SK-N-SH (cell line): ENCODE measurements around the gene MBD3L2. TPM values are rescaled to one million over a fixed set of nuclear protein-coding genes. Genes with fewer than 3 reads are reported as not detected.
"Not testable (repeated sequence)": the region's sequence is repeated elsewhere in the genome, so short reads cannot be mapped to it uniquely, and the experiment has no call there.

ENCODE experiments used
- CTCF ChIA-PET: fragments of 300-600, 350-600 bp; formaldehyde crosslinking; extraction: SDS; loops from one replicate; lab custom pipeline; 2021; lab: Yijun Ruan, JAX
- POLR2A ChIA-PET: fragments of 350-600 bp; sonication (Branson Sonifier 250); formaldehyde crosslinking; extraction: SDS; loops from one replicate; lab custom pipeline; 2020; ENCODE audit warnings: antibody characterized with exemption, inconsistent platforms; lab: Yijun Ruan, JAX
- DNase-seq: peaks from one replicate; pipeline ENCODE4 v3.0.0; 2012
- H2AFZ ChIP-seq: fragments of 200-600 bp; sonication (generic); 2 replicates; pipeline ENCODE4 v1.8.1; 2016; ENCODE audit warnings: antibody characterized with exemption, mild to moderate bottlenecking, low read depth
- H3F3A ChIP-seq: fragments of 200-600 bp; sonication (generic); replicated peaks from 2 replicates; pipeline ENCODE3; 2016; ENCODE audit warnings: antibody characterized with exemption, mild to moderate bottlenecking; ENCODE audit not compliant: insufficient read depth
- H3K27ac ChIP-seq, 2 experiments: fragments of 200-500 bp in 1 of 2; fragments of 200-600 bp in 1 of 2; sonication (Bioruptor generic) in 1 of 2; sonication (generic), shearing (Covaris generic) in 1 of 2; 2 replicates each; pipeline versions ENCODE4 v1.5.1 to v1.6.1; 2014 to 2016; ENCODE audit warnings: low read depth in 2 of 2, inconsistent platforms in 1 of 2, low read length in 1 of 2, mild to moderate bottlenecking in 1 of 2, mixed read lengths in 1 of 2
- H3K27me3 ChIP-seq: fragments of 200-600 bp; sonication (generic), shearing (Covaris generic); 2 replicates; pipeline ENCODE4 v1.6.1; 2016; ENCODE audit warnings: mixed run types; ENCODE audit not compliant: insufficient read depth
- H3K36me3 ChIP-seq, 2 experiments: fragments of 200-500 bp in 1 of 2; fragments of 200-600 bp in 1 of 2; sonication (Bioruptor generic) in 1 of 2; sonication (generic) in 1 of 2; replicated peaks in 1 of 2; 2 replicates each; pipeline versions ENCODE3 to v1.5.1; 2014 to 2016; ENCODE audit warnings: low read length in 1 of 2, mild to moderate bottlenecking in 1 of 2; ENCODE audit not compliant: insufficient read depth in 2 of 2, control insufficient read depth in 1 of 2
- H3K4me1 ChIP-seq, 2 experiments: fragments of 200-500 bp in 1 of 2; fragments of 200-600 bp in 1 of 2; sonication (Bioruptor generic) in 1 of 2; sonication (generic), shearing (Covaris generic) in 1 of 2; 2 replicates each; pipeline versions ENCODE4 v1.5.1 to v1.6.1; 2014 to 2016; ENCODE audit warnings: low read depth in 1 of 2, low read length in 1 of 2, mixed run types in 1 of 2; ENCODE audit not compliant: insufficient read depth in 2 of 2, control insufficient read depth in 1 of 2
- H3K4me2 ChIP-seq: fragments of 200-600 bp; sonication (generic), shearing (Covaris generic); 2 replicates; pipeline ENCODE4 v1.6.1; 2017; ENCODE audit warnings: mixed run types
- H3K4me3 ChIP-seq, 2 experiments: fragments of 200-500 bp in 1 of 2; fragments of 200-600 bp in 1 of 2; sonication (Bioruptor generic) in 1 of 2; sonication (generic), shearing (Covaris generic) in 1 of 2; 2 replicates each; pipeline versions ENCODE4 v1.5.1 to v1.8.1; 2014 to 2016; ENCODE audit warnings: low read depth in 2 of 2, inconsistent platforms in 1 of 2, low read length in 1 of 2, mild to moderate bottlenecking in 1 of 2, mixed read lengths in 1 of 2, moderate library complexity in 1 of 2
- H3K79me2 ChIP-seq: fragments of 200-600 bp; sonication (generic); 2 replicates; pipeline ENCODE4 v1.8.1; 2017; ENCODE audit warnings: mild to moderate bottlenecking; ENCODE audit not compliant: insufficient read depth
- H3K9ac ChIP-seq: fragments of 200-600 bp; sonication (generic); 2 replicates; pipeline ENCODE4 v1.6.1; 2017; ENCODE audit warnings: mixed run types
- H3K9me2 ChIP-seq: fragments of 200-600 bp; sonication (generic); 2 replicates; pipeline ENCODE4 v1.6.1; 2017; ENCODE audit warnings: mixed run types
- H3K9me3 ChIP-seq: fragments of 200-600 bp; sonication (generic); 2 replicates; pipeline ENCODE4 v1.6.1; 2017; ENCODE audit warnings: mixed run types, mild to moderate bottlenecking, moderate library complexity
- H4K20me1 ChIP-seq: fragments of 200-600 bp; sonication (generic); 2 replicates; pipeline ENCODE4 v1.6.1; 2017; ENCODE audit warnings: mild to moderate bottlenecking, mixed run types; ENCODE audit not compliant: insufficient read depth
- CTCF ChIP-seq: fragments of 200-600 bp; sonication (generic); IDR thresholded peaks from 2 replicates; pipeline ENCODE4 v1.6.1; 2017; ENCODE audit warnings: antibody characterized with exemption, mild to moderate bottlenecking, moderate library complexity
- EZH2phosphoT487 ChIP-seq: fragments of 200-600 bp; sonication (generic); IDR thresholded peaks from 2 replicates; pipeline ENCODE4 v1.6.1; 2017; ENCODE audit warnings: low read depth, mixed run types, mild to moderate bottlenecking, antibody characterized with exemption, moderate library complexity, borderline replicate concordance
- FOSL2 ChIP-seq: IDR thresholded peaks from 2 replicates; pipeline ENCODE4 v1.4.0; 2012; ENCODE audit warnings: low read depth, mild to moderate bottlenecking, moderate library complexity, borderline replicate concordance
- FOXM1 ChIP-seq: IDR thresholded peaks from 2 replicates; pipeline ENCODE4 v1.4.0; 2012; ENCODE audit warnings: low read depth, mild to moderate bottlenecking
- MAX ChIP-seq: IDR thresholded peaks from 2 replicates; pipeline ENCODE4 v1.4.0; 2012; ENCODE audit warnings: low read depth
- MXI1 ChIP-seq: IDR thresholded peaks from 2 replicates; pipeline ENCODE4 v1.6.1; 2012; ENCODE audit warnings: mild to moderate bottlenecking, low read depth, low read length, improper control_type of control experiment
- NRF1 ChIP-seq: IDR thresholded peaks from 2 replicates; pipeline ENCODE4 v1.6.1; 2012; ENCODE audit warnings: low read depth, mild to moderate bottlenecking, low read length
- PBX3 ChIP-seq: IDR thresholded peaks from 2 replicates; pipeline ENCODE4; 2012
- RAD21 ChIP-seq: IDR thresholded peaks from 2 replicates; pipeline ENCODE4 v1.6.1; 2012; ENCODE audit warnings: mild to moderate bottlenecking, low read length
- REST ChIP-seq: IDR thresholded peaks from 2 replicates; pipeline ENCODE4 v1.6.1; 2012; ENCODE audit warnings: mild to moderate bottlenecking, low read depth, low read length, moderate library complexity
- RXRA ChIP-seq: IDR thresholded peaks from 2 replicates; pipeline ENCODE4 v1.4.0; 2012; ENCODE audit warnings: low read depth, mild to moderate bottlenecking, borderline replicate concordance
- SIN3A ChIP-seq: IDR thresholded peaks from 2 replicates; pipeline ENCODE4 v1.6.1; 2012; ENCODE audit warnings: low read depth, mild to moderate bottlenecking, low read length, moderate library complexity, borderline replicate concordance
- SMC3 ChIP-seq: IDR thresholded peaks from 2 replicates; pipeline ENCODE4 v1.6.1; 2012; ENCODE audit warnings: low read depth, low read length, improper control_type of control experiment
- TCF12 ChIP-seq: IDR thresholded peaks from 2 replicates; pipeline ENCODE4 v1.4.0; 2012
- YY1 ChIP-seq: IDR thresholded peaks from 2 replicates; pipeline ENCODE4 v1.4.0; 2012; ENCODE audit warnings: low read depth, mild to moderate bottlenecking
- WGBS: methylation state at CpG from one replicate; pipeline ENCODE4 v1.1.6; 2017; ENCODE audit warnings: low lambda C conversion rate; 5-methylcytosine and 5-hydroxymethylcytosine counted together
- polyA plus RNA-seq, 3 experiments: library from polyadenylated mRNA; depleted of rRNA; stranded (reverse); fragments of >200 nt; gene quantifications; 2 replicates each; pipeline ENCODE4 v1.2.3, GENCODE V29; 2012

MBD3L2 gene
- polyA plus RNA-seq, 1 of the 3 experiments (the other 2 are of a cell fraction), result 0.12 TPM

GRCh38 chr19:7067122-7067521 lies 18.0 kb downstream of the MBD3L2 start:
- H4K20me1 ChIP-seq, DNase-seq, H3K4me2 ChIP-seq, H3K4me1 ChIP-seq, H3K9me2 ChIP-seq, H2AFZ ChIP-seq, H3K9ac ChIP-seq, H3K9me3 ChIP-seq, H3K27ac ChIP-seq, H3K4me3 ChIP-seq, CTCF ChIA-PET, POLR2A ChIA-PET, H3K27me3 ChIP-seq: not testable (repeated sequence)
- Histone ChIP-seq H3K36me3 (peaks cover 5 to 18% of the 10 kb centered on the region in 2 experiments), H3K79me2 (peaks cover 18% of the 10 kb centered on the region), H3F3A (peaks cover 12% of the 10 kb centered on the region)
- TF ChIP-seq SMC3 (peak; percentile 20; the same call in 1 of the 2 replicates), CTCF (peak; percentile 38), RAD21 (peak; percentile 41)
- 30% methylated on average over 9 of the region's 13 CpGs for WGBS

- H3K27me3 ChIP-seq, result peaks cover 4% of the 10 kb centered on the region; the same call in 1 of the 2 replicates
- no peak overlapping the region for H3K4me2 ChIP-seq
- no peak overlapping the region for H3K4me3 ChIP-seq
- peaks cover 9 to 23% of the 10 kb centered on the region in 2 experiments for H3K36me3 ChIP-seq
- H3K9ac ChIP-seq, result no peak overlapping the region
- H2AFZ ChIP-seq, result no peak overlapping the region
- H3K79me2 ChIP-seq, result peaks cover 18% of the 10 kb centered on the region
- ChIA-PET POLR2A (no interaction called here), CTCF (no interaction called here)
- peaks cover 12% of the 10 kb centered on the region for H3F3A ChIP-seq
- no peaks in the 10 kb centered on the region for H3K9me2 ChIP-seq
- no peak overlapping the region for H3K27ac ChIP-seq
- H3K4me1 ChIP-seq, result peaks cover 3 to 4% of the 10 kb centered on the region in 2 experiments; a peak in 2 of 4 replicates
- no peak for DNase-seq
- no peaks in the 10 kb centered on the region for H4K20me1 ChIP-seq
- peak; percentile 17; the same call in 1 of the 2 replicates for TF ChIP-seq FOSL2
- no peak for TF ChIP-seq YY1
- H3K9me3 ChIP-seq, result no peaks in the 10 kb centered on the region
- WGBS, result 38% methylated on average over 2 of the region's 2 CpGs
Measured at GRCh38 chr19:7067716-7068115, 18.6 kb downstream of the MBD3L2 start.

GRCh38 chr19:7068599-7068998 lies 19.5 kb downstream of the MBD3L2 start:
- CTCF ChIA-PET, result interaction anchor here (2.5 kb wide), 1 partner anchor 33 kb away, joined by 8 read pairs; no protein-coding TSS in a partner anchor
- 62% methylated on average over 6 of the region's 6 CpGs for WGBS
- TF ChIP-seq EZH2phosphoT487 (no peak), MAX (no peak), MXI1 (no peak), SIN3A (no peak), RXRA (no peak), PBX3 (no peak), REST (no peak), NRF1 (no peak), FOXM1 (no peak), TCF12 (no peak), FOSL2 (no peak)

More at GRCh38 chr19:7068599-7068998, 19.5 kb downstream of the MBD3L2 start:
- Histone ChIP-seq H3K9me3 (no peaks in the 10 kb centered on the region), H3K4me2 (no peak overlapping the region), H3K9me2 (no peaks in the 10 kb centered on the region), H4K20me1 (no peaks in the 10 kb centered on the region), H3K4me3 (peak overlapping the region in 1 of 2 experiments; percentile 16; a peak in 1 of 4 replicates), H3K9ac (no peak overlapping the region), H3K4me1 (peaks cover 3 to 4% of the 10 kb centered on the region in 2 experiments; a peak in 2 of 4 replicates), H3F3A (peaks cover 12% of the 10 kb centered on the region), H3K27me3 (peaks cover 4% of the 10 kb centered on the region; the same call in 1 of the 2 replicates), H3K79me2 (peaks cover 18% of the 10 kb centered on the region), H3K27ac (no peak overlapping the region), H2AFZ (peak overlapping the region; percentile 67), H3K36me3 (peaks cover 14 to 32% of the 10 kb centered on the region in 2 experiments)
- POLR2A ChIA-PET, result interaction anchor here (0.6 to 1.9 kb wide), 6 partner anchors 10 to 1066 kb away, joined by 3 to 15 read pairs (median 4); partner anchors contain the start of gene GPR108
- DNase-seq, result no peak
